ENCODE results near the gene ELMO1.

DNA sequence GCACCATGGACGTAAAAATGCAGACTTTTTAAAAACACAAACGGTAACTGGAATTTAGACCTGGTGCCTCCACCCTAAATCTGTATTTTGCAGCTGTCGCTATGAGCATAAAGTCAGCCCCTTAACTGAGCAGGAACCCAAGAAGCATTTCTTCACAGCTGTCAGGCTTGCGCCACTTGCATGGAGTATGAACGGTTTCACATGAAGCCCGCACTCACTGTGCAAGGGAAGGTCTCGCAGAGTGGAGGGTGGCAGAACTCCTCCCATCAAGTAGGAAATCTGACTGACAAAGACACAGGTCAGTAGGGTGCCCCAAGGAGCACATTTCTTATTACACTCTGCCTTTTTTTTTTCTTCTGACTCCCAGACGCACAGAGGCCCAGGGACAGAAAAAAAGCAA, 58.5 kb downstream of the ELMO1 start:
- TF ChIP-seq, protein P1, sequence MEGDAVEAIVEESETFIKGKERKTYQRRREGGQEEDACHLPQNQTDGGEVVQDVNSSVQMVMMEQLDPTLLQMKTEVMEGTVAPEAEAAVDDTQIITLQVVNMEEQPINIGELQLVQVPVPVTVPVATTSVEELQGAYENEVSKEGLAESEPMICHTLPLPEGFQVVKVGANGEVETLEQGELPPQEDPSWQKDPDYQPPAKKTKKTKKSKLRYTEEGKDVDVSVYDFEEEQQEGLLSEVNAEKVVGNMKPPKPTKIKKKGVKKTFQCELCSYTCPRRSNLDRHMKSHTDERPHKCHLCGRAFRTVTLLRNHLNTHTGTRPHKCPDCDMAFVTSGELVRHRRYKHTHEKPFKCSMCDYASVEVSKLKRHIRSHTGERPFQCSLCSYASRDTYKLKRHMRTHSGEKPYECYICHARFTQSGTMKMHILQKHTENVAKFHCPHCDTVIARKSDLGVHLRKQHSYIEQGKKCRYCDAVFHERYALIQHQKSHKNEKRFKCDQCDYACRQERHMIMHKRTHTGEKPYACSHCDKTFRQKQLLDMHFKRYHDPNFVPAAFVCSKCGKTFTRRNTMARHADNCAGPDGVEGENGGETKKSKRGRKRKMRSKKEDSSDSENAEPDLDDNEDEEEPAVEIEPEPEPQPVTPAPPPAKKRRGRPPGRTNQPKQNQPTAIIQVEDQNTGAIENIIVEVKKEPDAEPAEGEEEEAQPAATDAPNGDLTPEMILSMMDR (IDR thresholded peaks at IDR 0.05), result no peak
- TF ChIP-seq EP300 (IDR thresholded peaks at IDR 0.05) (no peak), POLR2A (IDR thresholded peaks at IDR 0.05) (no peak)
